AML-193 (cell line): ENCODE measurements around the gene OTX1.

Source experiments
- DNase-seq, 2 experiments: peaks; one replicate each; lab custom pipeline; 2025; lab: John Stamatoyannopoulos, UW

Gene OTX1

DNA sequence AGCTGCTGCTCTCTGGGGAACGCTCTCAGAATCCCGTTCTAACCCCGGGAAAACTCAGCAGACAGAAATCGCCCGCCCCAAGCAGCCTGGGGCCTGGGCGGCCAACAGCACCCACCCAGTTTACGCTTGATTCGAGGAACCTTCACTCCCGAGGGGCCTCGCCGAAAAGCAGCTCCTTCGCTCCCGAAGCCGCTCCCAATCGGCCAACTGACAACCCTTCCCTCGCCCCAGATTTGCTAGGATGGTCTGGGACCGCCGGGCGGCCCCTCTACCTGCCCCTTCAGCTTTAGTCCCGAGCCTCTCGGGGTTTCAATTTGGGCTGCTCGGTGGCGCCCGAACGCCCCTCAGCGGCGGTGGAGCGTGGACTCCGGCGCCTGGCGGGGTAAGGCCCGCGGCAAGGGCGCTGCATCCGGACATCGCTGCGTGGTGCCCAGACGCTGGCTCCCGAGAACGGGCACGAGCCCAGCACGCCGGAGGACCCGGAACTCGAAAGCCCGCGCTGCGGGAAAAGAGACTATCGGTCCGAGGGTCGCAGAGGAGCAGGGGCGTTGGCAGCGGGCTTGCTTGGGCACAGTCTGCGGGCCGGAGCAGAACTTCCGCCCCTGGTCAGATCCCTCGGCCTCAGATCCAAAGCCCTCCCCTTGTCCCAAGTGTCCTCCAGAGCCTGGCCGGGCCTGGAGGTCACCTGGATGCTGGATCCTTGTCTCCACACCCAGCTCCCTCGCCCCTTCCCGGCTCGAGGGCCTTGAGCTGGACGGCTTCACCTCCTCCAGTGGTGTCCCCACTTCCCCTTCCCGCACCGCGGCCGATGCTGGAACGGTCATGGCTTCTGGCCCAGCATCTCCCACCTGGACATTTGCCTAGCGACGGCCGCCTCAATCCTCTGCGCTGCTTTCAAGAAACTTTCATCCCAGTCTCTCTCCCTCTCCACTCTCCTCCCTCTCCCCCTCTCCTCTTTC lies 3.0 kb upstream of the OTX1 start:
- no peak for DNase-seq

DNA sequence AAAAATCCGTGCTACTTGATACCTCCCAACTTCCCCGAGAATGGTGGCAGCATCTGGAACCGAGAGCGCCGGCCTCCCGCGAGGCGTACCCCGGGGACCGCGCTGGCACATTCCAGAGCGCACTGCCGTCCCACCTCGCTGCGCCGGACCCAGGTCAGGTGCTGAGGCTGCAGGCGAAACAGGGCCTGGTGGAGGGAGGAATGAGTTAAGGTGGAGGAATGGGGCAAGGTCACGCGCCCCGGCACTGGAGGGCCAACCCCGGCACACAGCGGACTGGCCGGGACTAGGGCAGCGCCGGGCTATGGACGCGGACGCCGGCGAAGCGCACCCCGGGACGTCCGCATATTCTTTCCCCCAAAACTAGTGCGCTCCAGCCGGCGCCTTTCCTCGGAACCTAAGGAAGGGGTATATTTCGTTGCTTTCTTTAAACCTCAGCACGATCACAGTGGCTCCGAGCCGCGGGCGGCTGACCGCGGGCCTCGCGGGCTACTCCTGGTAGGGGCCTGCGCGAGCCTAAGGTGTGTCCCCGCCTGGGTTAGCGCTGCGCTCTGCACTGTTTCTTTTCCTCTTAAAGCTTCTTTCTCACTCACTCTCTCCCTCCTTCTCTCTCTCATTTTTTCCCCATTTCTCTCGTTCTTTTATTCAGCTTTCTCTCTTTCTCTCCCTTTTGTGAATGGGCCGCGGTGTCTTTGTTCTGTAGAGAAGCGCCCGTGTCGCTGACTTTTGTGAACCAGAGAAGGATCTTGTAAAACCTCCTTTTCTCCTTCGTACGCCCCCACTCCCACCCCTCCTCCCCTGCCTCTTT lies 2.1 kb upstream of the OTX1 start:
- DNase-seq = no peak

DNA sequence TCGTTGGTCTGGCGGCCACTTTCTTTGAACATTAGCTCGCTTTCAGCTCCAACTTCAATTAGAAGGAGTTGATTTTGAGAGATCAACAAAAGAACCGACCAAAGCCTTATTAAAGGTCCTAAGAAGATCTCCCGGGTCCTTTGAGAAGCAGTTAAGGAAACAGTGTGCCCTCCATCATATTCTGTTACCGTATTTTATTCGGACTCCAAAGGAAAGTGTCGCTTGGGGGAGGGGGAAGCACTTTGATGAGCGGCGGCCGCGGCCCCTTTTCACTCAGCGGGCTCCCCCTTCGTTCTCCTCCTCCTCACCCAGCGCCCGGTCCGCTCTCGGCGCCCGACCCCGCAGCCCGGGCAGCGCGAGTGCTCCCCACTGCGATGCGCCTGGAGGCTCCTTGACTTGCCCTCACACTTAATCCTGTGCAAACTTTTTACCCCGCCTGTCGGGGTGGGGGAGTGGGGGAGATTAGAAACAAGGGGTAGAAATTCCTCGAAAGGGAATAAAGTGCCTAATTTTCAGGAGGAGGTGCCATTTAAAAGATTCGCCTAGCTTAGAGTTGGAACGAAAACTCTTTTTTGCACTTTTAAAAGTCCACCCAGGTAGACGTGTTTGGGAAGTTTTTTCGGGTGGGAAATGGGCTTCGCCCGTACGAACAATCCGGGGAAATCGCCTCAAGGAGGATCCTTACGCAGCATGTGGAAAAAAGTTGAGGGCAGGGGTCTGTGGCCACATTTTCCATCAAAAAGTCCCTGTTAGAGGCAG lies 1.2 kb upstream of the OTX1 start:
- no peak for DNase-seq

DNA sequence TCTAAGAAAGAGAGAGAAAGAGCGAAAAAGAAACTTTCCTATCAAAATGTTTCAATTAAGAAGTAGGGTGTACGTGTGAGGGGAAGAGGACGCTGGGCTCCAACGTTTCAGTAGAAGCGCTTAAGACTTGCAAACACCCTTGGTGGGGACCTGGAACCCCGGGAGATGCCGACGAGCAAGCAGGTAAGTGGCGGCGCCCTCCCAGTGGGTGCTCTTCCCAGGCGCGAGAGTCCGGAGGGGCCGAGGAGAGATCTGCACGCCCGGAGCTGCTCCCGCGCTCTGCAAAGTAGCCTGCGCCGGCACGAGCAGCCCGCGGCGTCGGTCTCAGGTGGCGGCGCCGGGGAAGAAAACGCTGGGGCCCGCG lies 678 bp upstream of the OTX1 start:
- DNase-seq = no peak

- DNase-seq = no peak
Measured at GRCh38 chr2:63051042-63051794, 588 bp downstream of the OTX1 start.

GRCh38 chr2:63051795-63052333 lies 1.2 kb downstream of the OTX1 start:
- DNase-seq = no peak

DNA sequence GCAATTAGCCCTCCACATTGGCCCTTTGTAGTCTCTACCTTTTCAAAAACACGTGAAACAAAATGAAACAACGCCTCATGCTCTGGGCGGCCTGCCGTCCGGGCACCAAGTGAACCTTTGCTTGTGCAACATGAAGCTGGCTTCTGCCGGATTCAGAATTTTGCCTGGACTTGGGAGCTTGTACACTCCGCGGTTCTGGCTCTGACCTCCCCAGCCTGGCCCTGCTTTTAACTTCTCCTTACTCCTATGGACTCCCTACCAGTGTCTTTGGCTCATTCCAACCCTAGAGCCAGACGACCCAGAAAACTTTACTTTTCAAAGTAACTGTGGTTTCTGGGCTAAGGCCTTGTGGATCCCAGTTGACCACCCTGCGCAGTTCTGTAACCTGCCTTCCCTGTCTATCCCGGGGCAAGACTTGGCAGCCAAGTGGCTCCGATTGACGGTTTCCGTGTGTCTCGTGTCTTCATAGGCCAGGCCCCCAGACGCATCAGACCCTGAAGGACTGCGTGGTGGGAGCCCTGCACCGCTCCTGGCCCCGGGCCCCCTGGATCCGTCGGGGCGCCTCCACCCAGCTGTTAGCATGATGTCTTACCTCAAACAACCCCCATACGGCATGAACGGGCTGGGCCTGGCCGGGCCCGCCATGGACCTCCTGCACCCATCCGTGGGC lies 1.9 kb downstream of the OTX1 start:
- DNase-seq = no peak

GRCh38 chr2:63053081-63053888 lies 2.7 kb downstream of the OTX1 start:
- DNase-seq = no peak

DNA sequence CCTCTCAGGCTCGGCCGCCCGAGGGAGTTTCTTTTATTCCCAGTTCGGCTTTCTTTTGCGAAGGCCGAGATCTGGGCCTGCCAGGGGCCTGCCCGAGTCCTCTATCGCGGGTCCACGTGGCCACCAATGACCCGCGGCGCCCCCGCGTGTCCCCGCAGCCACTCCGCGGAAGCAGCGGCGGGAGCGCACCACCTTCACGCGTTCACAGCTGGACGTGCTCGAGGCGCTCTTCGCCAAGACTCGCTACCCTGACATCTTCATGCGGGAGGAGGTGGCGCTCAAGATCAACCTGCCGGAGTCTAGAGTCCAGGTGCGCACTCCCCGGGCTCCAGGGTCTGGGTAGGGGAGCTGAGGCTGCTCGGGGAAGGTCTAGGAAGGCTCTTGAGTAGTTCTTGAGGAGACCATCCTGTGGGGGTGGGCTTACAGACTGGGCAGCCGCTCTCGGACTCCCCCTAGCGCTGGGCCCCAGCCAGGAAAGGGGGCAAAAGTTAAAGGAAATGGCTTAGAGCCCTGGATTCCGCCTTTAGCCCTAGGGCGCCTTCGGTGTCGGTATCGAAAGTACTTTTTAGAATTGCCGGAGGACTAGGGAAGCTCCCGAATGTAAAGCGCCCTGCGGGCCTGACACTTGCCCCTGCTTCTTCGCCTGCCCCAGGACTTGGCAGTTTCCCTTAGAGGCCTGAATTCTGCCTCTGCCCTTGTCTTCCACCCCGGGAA lies 3.4 kb downstream of the OTX1 start:
- DNase-seq = no peak

DNA sequence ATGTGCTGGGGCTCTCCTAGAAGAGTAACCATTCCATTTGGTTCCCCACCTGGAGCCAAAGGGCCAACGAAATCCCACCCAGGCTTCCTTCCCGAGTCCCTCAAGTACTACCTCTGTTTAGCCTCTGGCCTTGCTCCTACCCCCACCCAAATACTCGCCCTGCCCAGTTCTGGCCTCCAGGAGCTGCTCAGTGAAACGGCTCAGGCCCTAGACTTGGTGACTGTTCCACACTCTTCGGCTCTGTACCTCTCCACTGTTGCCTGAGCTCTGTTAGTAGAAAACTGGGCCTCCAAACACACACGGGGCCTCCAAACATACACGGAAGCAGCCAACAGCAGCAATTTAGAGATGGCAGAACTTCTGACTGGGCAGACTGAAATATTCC lies 4.2 kb downstream of the OTX1 start:
- DNase-seq = no peak

DNA sequence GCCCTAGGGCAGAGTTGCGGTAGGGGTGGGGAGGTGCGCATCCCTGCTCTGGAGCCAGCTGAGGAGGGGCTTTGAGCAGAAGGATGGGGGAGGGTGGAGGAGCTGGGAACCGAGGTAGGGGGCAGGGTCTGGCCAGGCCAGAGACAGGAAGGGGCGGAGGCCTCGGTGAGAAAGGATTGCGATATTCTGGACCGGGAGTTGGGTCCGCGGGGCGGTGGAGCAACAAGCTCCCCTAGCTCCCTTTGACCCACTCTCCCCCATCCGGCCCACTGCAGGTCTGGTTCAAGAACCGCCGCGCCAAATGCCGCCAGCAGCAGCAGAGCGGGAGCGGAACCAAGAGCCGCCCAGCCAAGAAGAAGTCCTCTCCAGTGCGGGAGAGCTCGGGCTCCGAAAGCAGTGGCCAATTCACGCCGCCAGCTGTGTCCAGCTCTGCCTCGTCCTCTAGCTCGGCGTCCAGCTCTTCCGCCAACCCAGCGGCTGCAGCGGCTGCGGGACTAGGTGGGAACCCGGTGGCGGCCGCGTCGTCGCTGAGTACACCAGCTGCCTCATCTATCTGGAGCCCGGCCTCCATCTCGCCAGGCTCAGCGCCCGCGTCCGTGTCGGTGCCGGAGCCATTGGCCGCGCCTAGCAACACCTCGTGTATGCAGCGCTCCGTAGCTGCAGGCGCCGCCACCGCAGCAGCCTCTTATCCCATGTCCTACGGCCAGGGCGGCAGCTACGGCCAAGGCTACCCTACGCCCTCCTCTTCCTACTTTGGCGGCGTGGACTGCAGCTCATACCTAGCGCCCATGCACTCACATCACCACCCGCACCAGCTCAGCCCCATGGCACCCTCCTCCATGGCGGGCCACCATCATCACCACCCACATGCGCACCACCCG lies 4.8 kb downstream of the OTX1 start:
- DNase-seq = no peak

GRCh38 chr2:63056107-63057050 lies 5.7 kb downstream of the OTX1 start:
- no peak for DNase-seq

GRCh38 chr2:63057249-63058143 lies 6.9 kb downstream of the OTX1 start:
- no peak for DNase-seq

DNA sequence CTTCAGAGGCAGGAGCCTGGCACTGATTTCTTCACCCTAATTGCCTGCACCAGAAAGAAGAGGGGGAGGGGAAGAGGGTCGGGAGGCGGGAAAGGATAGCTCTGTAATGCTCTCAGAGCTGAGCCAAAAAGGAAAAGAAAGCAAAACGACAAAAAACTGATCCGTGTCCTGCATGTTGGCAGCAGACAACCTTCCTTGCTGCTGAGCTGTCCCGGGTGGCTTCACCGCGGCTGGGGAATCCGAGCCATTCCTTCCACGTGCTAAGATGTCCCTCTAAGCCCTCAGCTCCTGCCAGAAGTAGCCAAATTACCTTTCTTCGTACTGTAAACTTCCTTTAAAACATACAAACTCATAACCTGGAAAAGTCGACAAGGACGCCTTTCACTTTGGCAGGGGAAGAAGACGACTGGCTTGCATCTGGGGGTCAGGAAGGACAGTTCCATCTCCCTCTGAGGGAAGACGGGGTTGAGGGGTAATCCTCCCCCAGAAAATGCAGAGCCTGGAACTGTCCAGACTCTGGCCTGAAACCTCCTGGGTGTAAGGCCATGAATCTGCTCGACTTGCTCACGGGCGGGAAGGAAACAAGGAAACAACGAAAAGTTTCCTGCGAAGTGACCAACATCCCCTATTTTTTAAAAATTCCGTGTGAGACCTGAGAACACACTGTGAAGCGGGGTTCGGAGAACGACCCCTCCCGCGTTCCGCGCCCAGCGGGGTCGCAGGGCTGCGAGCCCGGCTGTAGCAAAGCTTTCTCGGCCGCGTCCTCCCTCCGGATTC lies 7.7 kb downstream of the OTX1 start:
- DNase-seq = no peak
